Fibroblast of the conjunctiva (primary cell): ENCODE results near the gene POFUT2.

Source experiments
- DNase-seq: peaks from one replicate; pipeline ENCODE4 v3.0.0-alpha.2; 2010; ENCODE audit warnings: low read depth

Gene POFUT2

DNA sequence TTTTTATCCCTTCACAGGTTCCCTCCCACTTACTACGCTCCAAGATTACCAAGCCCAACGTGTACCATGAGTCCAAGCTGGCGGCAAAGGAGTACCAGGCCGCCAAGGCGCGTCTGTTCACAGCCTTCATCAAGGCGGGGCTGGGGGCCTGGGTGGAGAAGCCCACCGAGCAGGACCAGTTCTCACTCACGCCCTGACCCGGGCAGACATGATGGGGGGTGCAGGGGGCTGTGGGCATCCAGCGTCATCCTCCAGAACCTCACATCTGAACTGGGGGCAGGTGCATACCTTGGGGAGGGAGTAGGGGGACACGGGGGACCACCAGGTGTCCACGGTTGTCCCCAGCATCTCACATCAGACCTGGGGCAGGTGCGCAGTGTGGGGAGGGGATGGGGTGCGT is 65.7 kb downstream of the POFUT2 start:
- no peak for DNase-seq

DNA sequence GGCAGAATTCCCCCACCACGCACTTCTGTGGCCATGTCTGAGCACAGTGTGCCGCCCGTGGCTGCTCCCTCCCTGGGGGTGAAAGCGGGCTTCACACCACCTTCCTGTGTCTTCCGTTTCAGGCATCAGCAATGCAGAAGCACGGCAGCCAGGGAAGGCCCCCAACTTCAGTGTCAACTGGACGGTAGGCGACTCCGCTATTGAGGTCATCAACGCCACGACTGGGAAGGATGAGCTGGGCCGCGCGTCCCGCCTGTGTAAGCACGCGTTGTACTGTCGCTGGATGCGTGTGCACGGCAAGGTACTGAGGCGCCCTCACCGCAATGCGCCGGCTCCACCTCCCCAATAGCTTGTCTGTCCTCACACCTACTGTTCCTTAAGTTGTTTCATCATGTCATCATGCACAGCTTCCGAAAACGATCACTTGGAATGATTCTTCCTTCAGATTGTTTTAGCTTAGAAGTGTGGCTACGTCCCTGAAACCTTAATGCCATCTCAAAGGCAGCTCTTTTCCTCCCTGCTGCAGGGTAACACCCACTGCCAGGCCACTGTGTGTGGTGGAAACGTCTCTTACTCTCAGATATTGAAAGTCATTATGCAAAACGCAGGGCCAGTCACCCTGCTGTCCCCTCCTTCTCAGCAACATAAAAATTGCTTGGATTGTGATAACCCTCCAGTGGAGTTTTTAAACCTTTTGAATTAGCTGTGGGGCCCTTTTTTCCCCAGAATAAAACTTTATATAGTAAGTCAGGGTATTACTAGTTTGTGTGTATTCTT is 66.8 kb downstream of the POFUT2 start:
- DNase-seq = no peak

DNA sequence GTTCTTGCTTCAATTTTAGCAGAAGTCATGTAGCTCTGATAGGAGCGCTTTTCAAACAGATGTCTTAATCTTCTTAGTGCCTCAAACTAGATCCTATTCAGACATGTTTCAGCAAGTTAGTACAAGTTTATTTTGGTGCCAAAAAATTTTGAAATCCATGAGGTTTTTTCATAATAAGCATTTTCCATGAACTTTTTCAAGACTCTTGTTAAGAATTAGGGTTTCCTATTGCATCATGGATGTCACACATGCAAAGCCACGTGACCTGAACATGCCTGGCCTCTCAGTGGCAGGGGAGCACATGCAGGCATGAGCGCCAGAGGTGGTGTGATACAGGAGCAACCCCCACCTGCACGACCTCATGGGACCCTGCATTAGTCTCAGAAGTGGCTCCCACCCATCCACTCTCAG is 67.6 kb downstream of the POFUT2 start:
- DNase-seq = peak; percentile 12

DNA sequence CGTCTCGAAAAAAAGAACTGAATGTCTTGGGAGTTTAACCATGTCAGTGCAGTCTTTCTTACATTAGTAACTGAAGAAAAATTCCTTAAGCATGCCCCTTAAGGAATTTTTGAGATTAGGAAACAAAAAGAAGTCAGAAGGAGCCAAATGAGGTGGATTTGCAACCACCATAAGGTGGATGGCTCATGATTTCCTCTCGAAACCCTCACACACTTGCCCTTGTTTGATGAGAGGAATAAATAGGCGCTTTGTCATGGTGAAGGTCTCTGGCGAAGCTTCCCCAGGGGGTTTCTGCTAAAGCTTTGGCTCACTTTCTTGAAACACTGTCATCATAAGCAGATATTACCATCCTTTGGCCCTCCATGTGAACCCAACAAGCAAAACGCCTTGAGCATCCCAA is 68.2 kb downstream of the POFUT2 start:
- DNase-seq = no peak

DNA sequence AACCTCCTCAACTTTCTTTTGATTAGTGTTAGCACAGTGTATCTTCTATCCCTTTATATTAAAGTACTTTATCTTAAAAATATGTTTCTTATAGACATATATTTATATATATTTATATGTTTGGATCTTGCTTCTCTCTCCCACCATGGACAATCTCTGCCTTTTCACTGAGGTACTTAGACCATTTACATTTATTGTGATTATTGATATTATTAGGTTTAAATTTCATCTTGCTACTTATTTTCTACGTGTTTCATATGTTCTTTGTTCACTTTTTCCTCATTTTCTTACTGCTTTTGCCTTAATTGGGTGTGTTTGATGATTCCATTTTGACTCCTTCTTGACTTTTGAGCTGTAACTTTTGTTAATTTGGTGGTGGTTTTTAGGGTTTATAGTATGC is 70.7 kb downstream of the POFUT2 start:
- DNase-seq = no peak

DNA sequence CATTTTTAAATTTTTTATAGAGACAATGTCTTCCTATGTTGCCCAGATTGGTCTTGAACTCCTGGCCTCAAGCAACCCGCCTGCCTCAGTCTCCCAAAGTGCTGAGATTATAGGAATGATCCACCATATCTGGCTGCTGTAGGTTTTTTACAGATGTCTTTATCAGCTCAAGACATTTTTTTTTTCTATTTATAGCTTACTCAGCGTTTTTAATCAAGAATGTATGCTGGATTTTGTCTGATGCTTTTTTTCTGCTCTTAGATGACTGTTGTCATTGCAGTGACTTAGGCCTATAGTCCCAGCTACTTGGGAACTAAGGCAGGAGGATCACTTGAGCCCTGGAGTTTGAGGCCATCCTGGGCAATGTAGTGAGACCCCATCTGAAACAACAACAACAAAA is 72.5 kb downstream of the POFUT2 start:
- DNase-seq = no peak
